BJ (cell line): ENCODE results near the gene SLC30A4. TPM values are rescaled to one million over a fixed set of nuclear protein-coding genes. Genes with fewer than 3 reads are reported as not detected.

ENCODE experiments used
- CTCF ChIA-PET: fragments of 350-600 bp; formaldehyde crosslinking; extraction: SDS; loops from one replicate; lab custom pipeline; 2021; ENCODE audit warnings: antibody characterized with exemption, inconsistent platforms; lab: Yijun Ruan, JAX
- POLR2A ChIA-PET: fragments of 300-600 bp; sonication (Branson Sonifier 250); formaldehyde crosslinking; extraction: SDS; loops from one replicate; lab custom pipeline; 2021; ENCODE audit warnings: antibody characterized with exemption; lab: Charles Lee
- DNase-seq: peaks from one replicate; pipeline ENCODE4 v3.0.0-alpha.2; 2011; ENCODE audit warnings: low read depth
- H3K27me3 ChIP-seq: 2 replicates; pipeline ENCODE4 v1.6.0; 2011; ENCODE audit warnings: low read length; ENCODE audit not compliant: control insufficient read depth, insufficient read depth
- H3K36me3 ChIP-seq: 2 replicates; pipeline ENCODE4 v1.5.1; 2011; ENCODE audit warnings: low read length; ENCODE audit not compliant: control insufficient read depth, insufficient read depth
- H3K4me3 ChIP-seq: 2 replicates; pipeline ENCODE4 v1.5.1; 2011; ENCODE audit warnings: low read depth, mild to moderate bottlenecking, control low read depth, low read length
- CTCF ChIP-seq: IDR thresholded peaks from 2 replicates; pipeline ENCODE4 v1.5.1; 2011; ENCODE audit warnings: low read depth, mild to moderate bottlenecking, control low read depth, inconsistent platforms, low read length, moderate library complexity; ENCODE audit not compliant: insufficient read depth
- polyA plus RNA-seq: library from polyadenylated mRNA; depleted of rRNA; stranded (reverse); fragments of >200 nt; gene quantifications from 2 replicates; pipeline ENCODE4 v1.2.3, GENCODE V29; 2011

SLC30A4 gene
- polyA plus RNA-seq, 1 experiment: 5.2 TPM

- DNase-seq: no peak
- Histone ChIP-seq H3K36me3 (no peaks in the 10 kb centered on the region), H3K4me3 (no peak overlapping the region), H3K27me3 (no peaks in the 10 kb centered on the region)
- CTCF ChIA-PET: no interaction called here
- POLR2A ChIA-PET: no interaction called here
- TF ChIP-seq CTCF: no peak
These were observed 25.9 kb downstream of the SLC30A4 start for GRCh38 chr15:45496658-45497057.

GRCh38 chr15:45495588-45495987 lies 27.0 kb downstream of the SLC30A4 start:
- H3K36me3 ChIP-seq: no peaks in the 10 kb centered on the region
- no peak for DNase-seq
- CTCF ChIA-PET: interaction anchor here (1.0 kb wide), 1 partner anchor 8 kb away, joined by 4 read pairs; no protein-coding TSS in a partner anchor
- no peak for TF ChIP-seq CTCF
- no peak overlapping the region for H3K4me3 ChIP-seq
- POLR2A ChIA-PET: no interaction called here
- no peaks in the 10 kb centered on the region for H3K27me3 ChIP-seq

GRCh38 chr15:45489690-45490238 lies 32.8 kb downstream of the SLC30A4 start:
- DNase-seq: no peak
- no peaks in the 10 kb centered on the region for H3K27me3 ChIP-seq
- CTCF ChIA-PET: interaction anchor here (0.7 to 1.5 kb wide), 4 partner anchors 16 to 124 kb away, joined by 3 to 4 read pairs (median 4); no protein-coding TSS in a partner anchor
- no peak overlapping the region for H3K4me3 ChIP-seq
- H3K36me3 ChIP-seq: no peaks in the 10 kb centered on the region
- POLR2A ChIA-PET: no interaction called here
- TF ChIP-seq CTCF: no peak

GRCh38 chr15:45486317-45486716 lies 36.2 kb downstream of the SLC30A4 start:
- Histone ChIP-seq H3K4me3 (no peak overlapping the region), H3K27me3 (no peaks in the 10 kb centered on the region), H3K36me3 (no peaks in the 10 kb centered on the region)
- ChIA-PET CTCF (no interaction called here), POLR2A (no interaction called here)
- no peak for TF ChIP-seq CTCF
- no peak for DNase-seq

GRCh38 chr15:45481135-45481534 lies 41.4 kb downstream of the SLC30A4 start:
- ChIA-PET POLR2A (no interaction called here), CTCF (interaction anchor here (1.0 to 1.6 kb wide), 2 partner anchors 31 to 50 kb away, joined by 3 to 4 read pairs; no protein-coding TSS in a partner anchor)
- no peaks in the 10 kb centered on the region for H3K27me3 ChIP-seq

More at GRCh38 chr15:45481135-45481534, 41.4 kb downstream of the SLC30A4 start:
- Histone ChIP-seq H3K4me3 (no peak overlapping the region), H3K36me3 (no peaks in the 10 kb centered on the region)
- no peak for TF ChIP-seq CTCF
- no peak for DNase-seq
